GM12864 (cell line): ENCODE data around the gene AKAP9.

Experiments
- DNase-seq: peaks from one replicate; pipeline ENCODE4 v3.0.0-alpha.2; 2011; ENCODE audit warnings: low read depth
- H3K4me3 ChIP-seq: 2 replicates; pipeline ENCODE4 v1.5.1; 2011; ENCODE audit warnings: mild to moderate bottlenecking, low read depth, low read length, control low read depth
- CTCF ChIP-seq: IDR thresholded peaks from 2 replicates; pipeline ENCODE4 v1.5.1; 2011; ENCODE audit warnings: low read depth, mild to moderate bottlenecking, moderate library complexity, low read length, control low read depth, inconsistent platforms; ENCODE audit errors: missing control alignments

The AKAP9 gene

DNA sequence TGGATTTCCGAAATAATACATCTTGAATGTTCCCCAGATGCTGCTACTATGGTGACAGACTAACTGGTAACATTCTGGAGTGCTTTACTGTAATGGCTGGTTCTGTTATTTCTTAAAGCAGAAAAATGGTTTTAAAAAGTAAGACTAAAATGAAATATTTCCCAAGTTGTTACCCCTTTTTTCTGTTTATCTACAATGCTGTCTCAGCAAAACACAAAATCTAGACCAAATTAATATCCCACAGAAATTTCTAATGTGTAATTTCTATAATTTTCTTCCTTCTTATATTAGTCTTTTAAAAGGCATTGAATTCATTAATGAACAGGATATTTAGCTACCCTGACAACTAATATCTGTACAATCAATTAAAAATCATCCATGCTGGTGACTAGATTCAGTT, 41.1 kb upstream of the AKAP9 start:
- DNase-seq = no peak
- no peak for TF ChIP-seq CTCF
- H3K4me3 ChIP-seq = no peak overlapping the region

- no peak for DNase-seq
- H3K4me3 ChIP-seq = no peak overlapping the region
- TF ChIP-seq CTCF = no peak
Measured at GRCh38 chr7:91910171-91910570, 30.5 kb upstream of the AKAP9 start.

- no peak for TF ChIP-seq CTCF
- H3K4me3 ChIP-seq = no peak overlapping the region
- DNase-seq = no peak
Measured at GRCh38 chr7:91911121-91911520, 29.5 kb upstream of the AKAP9 start.

GRCh38 chr7:91912494-91912893, 28.2 kb upstream of the AKAP9 start:
- no peak for TF ChIP-seq CTCF
- no peak for DNase-seq
- H3K4me3 ChIP-seq = no peak overlapping the region

GRCh38 chr7:91913612-91914011, 27.1 kb upstream of the AKAP9 start:
- no peak overlapping the region for H3K4me3 ChIP-seq
- no peak for TF ChIP-seq CTCF
- no peak for DNase-seq

DNA sequence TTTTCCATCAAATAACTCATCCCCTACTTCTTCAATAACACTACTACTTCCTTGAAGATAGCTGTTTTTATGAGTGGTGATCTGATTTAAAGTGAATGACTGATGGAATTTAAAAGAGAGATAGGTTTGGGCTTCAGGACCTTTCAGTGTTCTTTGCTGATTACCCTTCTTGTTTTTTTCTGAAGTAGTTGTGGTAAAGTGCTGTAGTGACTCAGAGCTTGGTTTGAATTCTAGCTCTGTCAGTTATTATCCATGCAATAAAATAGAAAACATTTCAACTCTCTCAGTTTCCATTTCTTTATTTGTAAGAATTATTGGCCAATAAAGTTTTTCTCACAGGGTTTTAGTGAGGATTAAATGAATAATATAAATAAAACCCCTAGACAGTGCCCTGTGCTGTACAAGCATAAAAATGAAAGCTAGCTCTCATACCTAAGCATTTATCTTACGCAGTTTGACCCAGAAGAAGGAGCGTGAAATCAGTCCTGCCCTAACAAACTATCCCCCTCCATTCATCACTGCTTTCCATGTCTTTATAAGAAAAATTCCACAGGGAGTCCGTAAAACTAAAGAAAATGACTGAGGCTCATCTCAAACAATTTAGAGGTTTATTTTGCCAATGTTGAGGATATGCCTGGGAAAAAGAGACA, 25.1 kb upstream of the AKAP9 start:
- TF ChIP-seq CTCF = no peak
- DNase-seq = no peak
- H3K4me3 ChIP-seq = no peak overlapping the region

DNA sequence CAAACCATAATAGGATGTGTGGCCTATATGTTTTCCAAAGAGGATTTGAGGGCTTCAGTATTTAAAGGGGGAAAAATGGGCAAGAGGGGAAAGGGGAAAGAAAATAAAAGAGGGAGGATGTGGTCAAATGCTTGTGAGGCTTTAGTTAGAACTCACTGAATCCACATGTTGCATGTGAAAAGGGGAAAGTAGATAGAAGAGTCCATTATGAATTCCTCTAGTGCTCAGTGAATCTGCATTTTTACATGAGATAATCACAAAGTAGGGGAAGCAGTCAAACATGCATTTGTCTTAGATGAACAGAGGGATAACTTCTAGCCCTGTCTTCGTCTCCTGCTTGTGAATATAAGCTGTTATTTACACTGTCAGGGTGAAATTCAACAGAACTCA, 24.6 kb upstream of the AKAP9 start:
- no peak for DNase-seq
- H3K4me3 ChIP-seq = no peak overlapping the region
- no peak for TF ChIP-seq CTCF
